HUES6 (cell line): Measurements from ENCODE around the gene DNAH2.

Experiments
- H3K27ac ChIP-seq: 2 replicates; pipeline ENCODE4 v1.7.0; 2013; ENCODE audit warnings: low read depth, mild to moderate bottlenecking, low read length, inconsistent platforms
- H3K27me3 ChIP-seq: 2 replicates; pipeline ENCODE4 v1.6.1; 2013; ENCODE audit warnings: low read length; ENCODE audit not compliant: control insufficient read depth, insufficient read depth
- H3K36me3 ChIP-seq: 2 replicates; pipeline ENCODE4 v1.6.1; 2013; ENCODE audit warnings: low read length; ENCODE audit not compliant: control insufficient read depth, insufficient read depth
- H3K4me1 ChIP-seq: 2 replicates; pipeline ENCODE4 v1.6.1; 2013; ENCODE audit warnings: low read length; ENCODE audit not compliant: control insufficient read depth, insufficient read depth
- H3K4me3 ChIP-seq: 2 replicates; pipeline ENCODE4 v1.5.1; 2013; ENCODE audit warnings: low read depth, low read length
- H3K9ac ChIP-seq: one replicate; pipeline ENCODE4 v1.6.1; 2013; ENCODE audit warnings: mild to moderate bottlenecking, low read length
- H3K9me3 ChIP-seq: 2 replicates; pipeline ENCODE4 v1.6.1; 2013; ENCODE audit warnings: low read depth, low read length; ENCODE audit not compliant: control insufficient read depth, insufficient read depth

DNAH2 gene

DNA sequence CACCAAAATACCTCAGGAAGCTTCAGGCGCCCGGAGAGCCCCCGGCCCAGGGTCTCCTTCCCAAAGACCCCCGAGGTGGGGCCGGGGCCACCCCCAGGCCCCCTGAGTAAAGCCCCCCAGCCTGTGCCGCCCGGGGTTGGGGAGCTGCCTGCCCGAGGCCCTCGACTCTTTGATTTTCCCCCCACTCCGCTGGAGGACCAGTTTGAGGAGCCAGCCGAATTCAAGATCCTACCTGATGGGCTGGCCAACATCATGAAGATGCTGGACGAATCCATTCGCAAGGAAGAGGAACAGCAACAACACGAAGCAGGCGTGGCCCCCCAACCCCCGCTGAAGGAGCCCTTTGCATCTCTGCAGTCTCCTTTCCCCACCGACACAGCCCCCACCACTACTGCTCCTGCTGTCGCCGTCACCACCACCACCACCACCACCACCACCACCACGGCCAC lies 130.6 kb downstream of the DNAH2 start:
- H3K9ac ChIP-seq: no peak overlapping the region
- H3K9me3 ChIP-seq: no peaks in the 10 kb centered on the region
- peaks cover 12% of the 10 kb centered on the region for H3K4me1 ChIP-seq
- H3K27ac ChIP-seq: no peak overlapping the region
- H3K36me3 ChIP-seq: peaks cover 38% of the 10 kb centered on the region
- peaks cover 13% of the 10 kb centered on the region for H3K27me3 ChIP-seq
- no peak overlapping the region for H3K4me3 ChIP-seq

DNA sequence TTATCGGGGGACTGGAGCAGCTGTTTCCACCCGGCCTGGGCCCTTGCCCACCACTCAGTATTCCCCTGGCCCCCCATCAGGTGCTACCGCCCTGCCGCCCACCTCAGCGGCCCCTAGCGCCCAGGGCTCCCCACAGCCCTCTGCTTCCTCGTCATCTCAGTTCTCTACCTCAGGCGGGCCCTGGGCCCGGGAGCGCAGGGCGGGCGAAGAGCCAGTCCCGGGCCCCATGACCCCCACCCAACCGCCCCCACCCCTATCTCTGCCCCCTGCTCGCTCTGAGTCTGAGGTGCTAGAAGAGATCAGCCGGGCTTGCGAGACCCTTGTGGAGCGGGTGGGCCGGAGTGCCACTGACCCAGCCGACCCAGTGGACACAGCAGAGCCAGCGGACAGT lies 131.2 kb downstream of the DNAH2 start:
- peaks cover 19% of the 10 kb centered on the region for H3K27me3 ChIP-seq
- H3K36me3 ChIP-seq: peaks cover 38% of the 10 kb centered on the region
- H3K4me3 ChIP-seq: no peak overlapping the region
- no peak overlapping the region for H3K9ac ChIP-seq
- H3K9me3 ChIP-seq: no peaks in the 10 kb centered on the region
- no peak overlapping the region for H3K27ac ChIP-seq
- H3K4me1 ChIP-seq: peaks cover 12% of the 10 kb centered on the region

DNA sequence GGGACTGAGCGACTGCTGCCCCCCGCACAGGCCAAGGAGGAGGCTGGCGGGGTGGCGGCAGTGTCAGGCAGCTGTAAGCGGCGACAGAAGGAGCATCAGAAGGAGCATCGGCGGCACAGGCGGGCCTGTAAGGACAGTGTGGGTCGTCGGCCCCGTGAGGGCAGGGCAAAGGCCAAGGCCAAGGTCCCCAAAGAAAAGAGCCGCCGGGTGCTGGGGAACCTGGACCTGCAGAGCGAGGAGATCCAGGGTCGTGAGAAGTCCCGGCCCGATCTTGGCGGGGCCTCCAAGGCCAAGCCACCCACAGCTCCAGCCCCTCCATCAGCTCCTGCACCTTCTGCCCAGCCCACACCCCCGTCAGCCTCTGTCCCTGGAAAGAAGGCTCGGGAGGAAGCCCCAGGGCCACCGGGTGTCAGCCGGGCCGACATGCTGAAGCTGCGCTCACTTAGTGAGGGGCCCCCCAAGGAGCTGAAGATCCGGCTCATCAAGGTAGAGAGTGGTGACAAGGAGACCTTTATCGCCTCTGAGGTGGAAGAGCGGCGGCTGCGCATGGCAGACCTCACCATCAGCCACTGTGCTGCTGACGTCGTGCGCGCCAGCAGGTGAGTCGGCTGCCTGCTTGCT lies 131.7 kb downstream of the DNAH2 start:
- no peaks in the 10 kb centered on the region for H3K9me3 ChIP-seq
- no peak overlapping the region for H3K9ac ChIP-seq
- H3K36me3 ChIP-seq: peaks cover 38% of the 10 kb centered on the region
- peaks cover 24% of the 10 kb centered on the region for H3K27me3 ChIP-seq
- H3K4me3 ChIP-seq: no peak overlapping the region
- H3K27ac ChIP-seq: no peak overlapping the region
- peaks cover 12% of the 10 kb centered on the region for H3K4me1 ChIP-seq

DNA sequence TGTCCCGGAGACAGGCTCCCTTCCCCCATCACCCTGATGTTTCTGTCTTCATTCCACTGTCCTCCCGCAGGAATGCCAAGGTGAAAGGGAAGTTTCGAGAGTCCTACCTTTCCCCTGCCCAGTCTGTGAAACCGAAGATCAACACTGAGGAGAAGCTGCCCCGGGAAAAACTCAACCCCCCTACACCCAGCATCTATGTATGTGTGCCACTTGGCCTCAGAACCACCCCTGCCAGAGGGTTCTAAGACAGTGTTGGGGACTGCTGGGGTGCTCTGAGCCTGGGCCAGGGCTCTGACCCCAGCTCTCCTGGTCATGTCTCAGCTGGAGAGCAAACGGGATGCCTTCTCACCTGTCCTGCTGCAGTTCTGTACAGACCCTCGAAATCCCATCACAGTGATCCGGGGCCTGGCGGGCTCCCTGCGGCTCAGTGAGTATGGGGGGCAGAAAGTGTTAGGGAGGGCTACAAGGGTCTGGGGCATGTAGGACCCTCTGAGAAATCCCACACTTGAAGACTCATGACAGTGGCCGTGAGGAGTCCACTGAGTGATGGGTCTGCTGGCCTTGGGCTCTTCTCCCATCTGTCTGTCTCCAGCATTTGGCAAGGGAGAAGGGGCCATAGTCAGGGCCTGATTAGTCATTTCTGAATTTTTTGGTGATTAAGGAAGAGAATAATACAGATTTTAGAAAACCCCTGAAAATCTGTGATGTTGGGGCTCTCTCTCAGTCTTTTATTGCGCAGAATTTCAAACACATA lies 132.4 kb downstream of the DNAH2 start:
- Histone ChIP-seq H3K4me1 (peaks cover 12% of the 10 kb centered on the region), H3K9me3 (no peaks in the 10 kb centered on the region), H3K4me3 (no peak overlapping the region), H3K27ac (no peak overlapping the region), H3K27me3 (peaks cover 29% of the 10 kb centered on the region), H3K9ac (no peak overlapping the region), H3K36me3 (peaks cover 38% of the 10 kb centered on the region)

DNA sequence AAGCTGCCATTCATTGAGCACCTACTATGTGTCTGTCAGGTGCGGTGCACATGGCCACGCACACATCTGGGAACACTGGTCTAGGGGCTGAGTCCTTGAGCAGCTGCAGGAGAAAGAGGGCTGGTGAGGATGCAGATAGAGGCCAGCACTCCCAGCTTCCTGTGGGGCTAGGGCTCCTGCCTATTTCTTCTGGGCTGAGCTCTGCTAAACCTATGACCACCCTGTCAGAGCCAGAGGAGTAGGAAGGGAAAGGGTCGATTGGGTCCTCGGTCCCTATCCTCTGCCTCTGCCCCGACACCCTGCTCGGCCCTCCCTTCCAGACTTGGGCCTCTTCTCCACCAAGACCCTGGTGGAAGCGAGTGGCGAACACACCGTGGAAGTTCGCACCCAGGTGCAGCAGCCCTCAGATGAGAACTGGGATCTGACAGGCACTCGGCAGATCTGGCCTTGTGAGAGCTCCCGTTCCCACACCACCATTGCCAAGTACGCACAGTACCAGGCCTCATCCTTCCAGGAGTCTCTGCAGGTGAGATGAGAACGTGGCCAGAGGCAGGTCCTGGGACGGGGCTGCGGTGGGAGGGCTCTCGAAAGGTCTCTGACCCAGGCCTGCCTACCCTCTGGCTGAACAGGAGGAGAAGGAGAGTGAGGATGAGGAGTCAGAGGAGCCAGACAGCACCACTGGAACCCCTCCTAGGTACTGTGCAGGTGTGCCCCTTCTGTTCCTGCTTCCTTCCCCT lies 133.3 kb downstream of the DNAH2 start:
- Histone ChIP-seq H3K27me3 (peaks cover 39% of the 10 kb centered on the region), H3K36me3 (peaks cover 35% of the 10 kb centered on the region), H3K9me3 (no peaks in the 10 kb centered on the region), H3K4me3 (peak overlapping the region; percentile 65), H3K27ac (no peak overlapping the region), H3K4me1 (peaks cover 16% of the 10 kb centered on the region), H3K9ac (no peak overlapping the region)

DNA sequence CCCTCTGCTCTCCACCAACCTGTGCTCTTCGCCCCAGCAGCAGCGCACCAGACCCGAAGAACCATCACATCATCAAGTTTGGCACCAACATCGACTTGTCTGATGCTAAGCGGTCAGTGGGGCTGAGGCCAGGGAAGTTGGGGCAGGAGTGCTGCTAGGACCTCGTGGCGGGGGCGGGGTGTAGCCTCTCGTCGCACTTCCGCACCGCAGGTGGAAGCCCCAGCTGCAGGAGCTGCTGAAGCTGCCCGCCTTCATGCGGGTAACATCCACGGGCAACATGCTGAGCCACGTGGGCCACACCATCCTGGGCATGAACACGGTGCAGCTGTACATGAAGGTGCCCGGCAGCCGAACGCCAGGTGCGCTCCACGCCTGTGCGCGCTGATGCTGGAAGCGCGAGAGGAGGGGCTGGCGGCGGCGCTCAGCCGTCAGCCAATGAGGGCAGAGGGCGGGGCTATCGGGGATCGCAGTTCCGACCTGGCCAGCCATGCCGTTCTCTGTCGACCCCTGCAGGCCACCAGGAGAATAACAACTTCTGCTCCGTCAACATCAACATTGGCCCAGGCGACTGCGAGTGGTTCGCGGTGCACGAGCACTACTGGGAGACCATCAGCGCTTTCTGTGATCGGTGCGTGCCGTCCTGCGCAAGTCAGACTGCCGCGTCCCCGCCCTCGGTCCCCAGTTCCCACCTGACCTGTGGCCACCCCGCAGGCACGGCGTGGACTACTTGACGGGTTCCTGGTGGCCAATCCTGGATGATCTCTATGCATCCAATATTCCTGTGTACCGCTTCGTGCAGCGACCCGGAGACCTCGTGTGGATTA lies 134.1 kb downstream of the DNAH2 start:
- Histone ChIP-seq H3K4me1 (peaks cover 23% of the 10 kb centered on the region), H3K9me3 (no peaks in the 10 kb centered on the region), H3K27me3 (peaks cover 47% of the 10 kb centered on the region), H3K9ac (no peak overlapping the region), H3K27ac (no peak overlapping the region), H3K36me3 (peaks cover 32% of the 10 kb centered on the region), H3K4me3 (peak overlapping the region; percentile 65)

DNA sequence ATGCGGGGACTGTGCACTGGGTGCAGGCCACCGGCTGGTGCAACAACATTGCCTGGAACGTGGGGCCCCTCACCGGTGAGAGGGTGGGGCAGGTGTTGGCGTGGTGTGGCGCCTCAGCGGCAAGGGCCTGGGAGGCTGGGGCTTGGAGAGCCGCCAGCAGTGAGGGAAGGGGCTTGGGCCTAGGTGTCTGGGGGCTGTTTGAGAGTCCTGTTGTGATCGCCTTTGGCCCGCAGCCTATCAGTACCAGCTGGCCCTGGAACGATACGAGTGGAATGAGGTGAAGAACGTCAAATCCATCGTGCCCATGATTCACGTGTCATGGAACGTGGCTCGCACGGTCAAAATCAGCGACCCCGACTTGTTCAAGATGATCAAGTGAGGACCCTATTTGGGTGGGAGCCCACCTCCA lies 134.7 kb downstream of the DNAH2 start:
- Histone ChIP-seq H3K27me3 (peaks cover 47% of the 10 kb centered on the region), H3K36me3 (peaks cover 27% of the 10 kb centered on the region), H3K4me3 (peak overlapping the region; percentile 22; the same call in 1 of the 2 replicates), H3K9ac (no peak overlapping the region), H3K4me1 (peaks cover 23% of the 10 kb centered on the region), H3K27ac (no peak overlapping the region), H3K9me3 (no peaks in the 10 kb centered on the region)

DNA sequence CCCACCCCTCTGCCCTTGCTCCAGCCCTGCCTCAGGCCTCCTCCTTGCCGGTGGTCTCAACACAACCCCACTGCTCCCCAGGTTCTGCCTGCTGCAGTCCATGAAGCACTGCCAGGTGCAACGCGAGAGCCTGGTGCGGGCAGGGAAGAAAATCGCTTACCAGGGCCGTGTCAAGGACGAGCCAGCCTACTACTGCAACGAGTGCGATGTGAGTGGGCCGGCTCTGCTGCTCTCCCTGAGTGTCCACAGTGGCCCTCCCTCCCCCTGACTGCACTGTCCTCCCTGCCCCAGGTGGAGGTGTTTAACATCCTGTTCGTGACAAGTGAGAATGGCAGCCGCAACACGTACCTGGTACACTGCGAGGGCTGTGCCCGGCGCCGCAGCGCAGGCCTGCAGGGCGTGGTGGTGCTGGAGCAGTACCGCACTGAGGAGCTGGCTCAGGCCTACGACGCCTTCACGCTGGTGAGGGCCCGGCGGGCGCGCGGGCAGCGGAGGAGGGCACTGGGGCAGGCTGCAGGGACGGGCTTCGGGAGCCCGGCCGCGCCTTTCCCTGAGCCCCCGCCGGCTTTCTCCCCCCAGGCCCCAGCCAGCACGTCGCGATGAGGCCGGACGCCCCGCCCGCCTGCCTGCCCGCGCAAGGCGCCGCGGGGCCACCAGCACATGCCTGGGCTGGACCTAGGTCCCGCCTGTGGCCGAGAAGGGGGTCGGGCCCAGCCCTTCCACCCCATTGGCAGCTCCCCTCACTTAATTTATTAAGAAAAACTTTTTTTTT lies 135.6 kb downstream of the DNAH2 start:
- H3K4me1 ChIP-seq: peaks cover 23% of the 10 kb centered on the region
- no peak overlapping the region for H3K27ac ChIP-seq
- H3K27me3 ChIP-seq: peaks cover 47% of the 10 kb centered on the region
- H3K4me3 ChIP-seq: peak overlapping the region; percentile 19; the same call in 1 of the 2 replicates
- H3K36me3 ChIP-seq: peaks cover 26% of the 10 kb centered on the region; the same call in 1 of the 2 replicates
- no peak overlapping the region for H3K9ac ChIP-seq
- H3K9me3 ChIP-seq: no peaks in the 10 kb centered on the region

DNA sequence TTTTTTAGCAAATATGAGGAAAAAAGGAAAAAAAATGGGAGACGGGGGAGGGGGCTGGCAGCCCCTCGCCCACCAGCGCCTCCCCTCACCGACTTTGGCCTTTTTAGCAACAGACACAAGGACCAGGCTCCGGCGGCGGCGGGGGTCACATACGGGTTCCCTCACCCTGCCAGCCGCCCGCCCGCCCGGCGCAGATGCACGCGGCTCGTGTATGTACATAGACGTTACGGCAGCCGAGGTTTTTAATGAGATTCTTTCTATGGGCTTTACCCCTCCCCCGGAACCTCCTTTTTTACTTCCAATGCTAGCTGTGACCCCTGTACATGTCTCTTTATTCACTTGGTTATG lies 136.1 kb downstream of the DNAH2 start:
- Histone ChIP-seq H3K4me3 (peak overlapping the region; percentile 19; the same call in 1 of the 2 replicates), H3K36me3 (peaks cover 26% of the 10 kb centered on the region; the same call in 1 of the 2 replicates), H3K9ac (no peak overlapping the region), H3K9me3 (no peaks in the 10 kb centered on the region), H3K27ac (no peak overlapping the region), H3K27me3 (peaks cover 47% of the 10 kb centered on the region), H3K4me1 (peaks cover 24% of the 10 kb centered on the region)
